Mesenchymal stem cell (in vitro differentiated cells and primary cell): ENCODE data around the gene AOPEP.

Experiments
- DNase-seq: peaks from one replicate; pipeline ENCODE4 v3.0.0-alpha.2; 2013
- H2AFZ ChIP-seq: one replicate; pipeline ENCODE4 v1.6.1; 2013; ENCODE audit warnings: low read depth, mild to moderate bottlenecking, control low read depth, inconsistent platforms, low read length, moderate library complexity
- H2AK5ac ChIP-seq: 2 replicates; pipeline ENCODE4 v1.6.1; 2013; ENCODE audit warnings: low read length, moderate library complexity, mild to moderate bottlenecking, inconsistent platforms; ENCODE audit not compliant: severe bottlenecking
- H2BK120ac ChIP-seq: one replicate; pipeline ENCODE4 v1.6.1; 2013; ENCODE audit warnings: low read depth, mild to moderate bottlenecking, inconsistent platforms, low read length, moderate library complexity
- H2BK12ac ChIP-seq, 2 experiments: one replicate each; pipeline ENCODE4 v1.6.1; 2013; ENCODE audit warnings: inconsistent platforms in 2 of 2, low read length in 2 of 2, mild to moderate bottlenecking in 2 of 2, moderate library complexity in 2 of 2, control low read depth in 1 of 2
- H2BK15ac ChIP-seq: one replicate; pipeline ENCODE4 v1.6.1; 2013; ENCODE audit warnings: mild to moderate bottlenecking, low read depth, inconsistent platforms; ENCODE audit not compliant: poor library complexity, severe bottlenecking
- H2BK5ac ChIP-seq: 2 replicates; pipeline ENCODE4 v1.6.1; 2013; ENCODE audit warnings: low read depth, mild to moderate bottlenecking, low read length, control low read depth, inconsistent platforms; ENCODE audit not compliant: poor library complexity, severe bottlenecking
- H3K14ac ChIP-seq, 2 experiments: one replicate each; pipeline ENCODE4 v1.6.1; 2013; ENCODE audit warnings: inconsistent platforms in 2 of 2, low read length in 2 of 2, control low read depth in 1 of 2, mild to moderate bottlenecking in 1 of 2, moderate library complexity in 1 of 2
- H3K18ac ChIP-seq, 2 experiments: one replicate each; pipeline ENCODE4 v1.6.1; 2013; ENCODE audit warnings: inconsistent platforms in 2 of 2, low read length in 2 of 2, control low read depth in 1 of 2, low read depth in 1 of 2, mild to moderate bottlenecking in 1 of 2
- H3K23ac ChIP-seq, 2 experiments: one replicate each; pipeline ENCODE4 v1.6.1; 2013; ENCODE audit warnings: inconsistent platforms in 2 of 2, low read length in 2 of 2, mild to moderate bottlenecking in 2 of 2, moderate library complexity in 2 of 2, control low read depth in 1 of 2
- H3K27ac ChIP-seq: 2 replicates; pipeline ENCODE4 v1.5.1; 2013; ENCODE audit warnings: mild to moderate bottlenecking, moderate library complexity, low read length, control low read depth, inconsistent platforms; ENCODE audit not compliant: poor library complexity, severe bottlenecking
- H3K27me3 ChIP-seq, 2 experiments: 2 replicates each; pipeline versions ENCODE4 v1.6.1 to v1.7.0; 2013; ENCODE audit warnings: low read length in 2 of 2, mild to moderate bottlenecking in 2 of 2, moderate library complexity in 2 of 2, control low read depth in 1 of 2, inconsistent platforms in 1 of 2; ENCODE audit not compliant: control insufficient read depth in 1 of 2, insufficient read depth in 1 of 2
- H3K36me3 ChIP-seq, 2 experiments: 2 replicates each; pipeline versions ENCODE4 v1.6.1 to v1.7.0; 2013; ENCODE audit warnings: low read length in 2 of 2, control low read depth in 1 of 2, inconsistent platforms in 1 of 2, low read depth in 1 of 2, mild to moderate bottlenecking in 1 of 2; ENCODE audit not compliant: insufficient read depth in 2 of 2, control insufficient read depth in 1 of 2
- H3K4ac ChIP-seq, 2 experiments: one replicate each; pipeline ENCODE4 v1.6.1; 2013; ENCODE audit warnings: inconsistent platforms in 2 of 2, low read length in 2 of 2, mild to moderate bottlenecking in 2 of 2, moderate library complexity in 2 of 2, control low read depth in 1 of 2, low read depth in 1 of 2
- H3K4me1 ChIP-seq: 2 replicates; pipeline ENCODE4 v1.6.1; 2013; ENCODE audit warnings: low read depth, low read length, control low read depth; ENCODE audit not compliant: control insufficient read depth, insufficient read depth
- H3K4me2 ChIP-seq: 2 replicates; pipeline ENCODE4 v1.6.1; 2013; ENCODE audit warnings: low read length, mild to moderate bottlenecking, inconsistent platforms; ENCODE audit not compliant: poor library complexity, severe bottlenecking
- H3K4me3 ChIP-seq, 2 experiments: 2 replicates each; pipeline versions ENCODE4 v1.5.1 to v1.7.0; 2013; ENCODE audit warnings: low read length in 2 of 2, mild to moderate bottlenecking in 2 of 2, control low read depth in 1 of 2, low read depth in 1 of 2; ENCODE audit not compliant: insufficient read depth in 1 of 2
- H3K79me1 ChIP-seq: replicated peaks from 2 replicates; pipeline ENCODE4 v1.6.1; 2013; ENCODE audit warnings: mild to moderate bottlenecking, control low read depth, low read length, inconsistent platforms; ENCODE audit not compliant: poor library complexity, severe bottlenecking
- H3K9ac ChIP-seq: 2 replicates; pipeline ENCODE4 v1.7.0; 2013; ENCODE audit warnings: mild to moderate bottlenecking, low read length, moderate library complexity
- H3K9me3 ChIP-seq: 2 replicates; pipeline ENCODE4 v1.7.0; 2013; ENCODE audit warnings: mild to moderate bottlenecking, low read length; ENCODE audit not compliant: control insufficient read depth
- H4K8ac ChIP-seq: one replicate; pipeline ENCODE4 v1.6.1; 2013; ENCODE audit warnings: inconsistent platforms, mild to moderate bottlenecking, low read length, moderate library complexity
- H4K91ac ChIP-seq: one replicate; pipeline ENCODE4 v1.6.1; 2013; ENCODE audit warnings: mild to moderate bottlenecking, low read length, inconsistent platforms
- WGBS: methylation state at CpG from one replicate; pipeline ENCODE4 v1.1.7; 2013; ENCODE audit warnings: mixed read lengths; 5-methylcytosine and 5-hydroxymethylcytosine counted together

AOPEP gene

GRCh38 chr9:95131023-95131943 is 404.8 kb downstream of the AOPEP start:
- peaks cover 18% of the 10 kb centered on the region for H3K4me1 ChIP-seq
- DNase-seq: peak; percentile 74
- no peak overlapping the region for H2BK120ac ChIP-seq
- no peaks in the 10 kb centered on the region for H3K9me3 ChIP-seq
- H3K4ac ChIP-seq: no peak overlapping the region
- H2BK15ac ChIP-seq: no peak overlapping the region
- H2AFZ ChIP-seq: no peak overlapping the region
- H3K9ac ChIP-seq: no peak overlapping the region
- no peak overlapping the region for H3K14ac ChIP-seq
- H2BK5ac ChIP-seq: no peak overlapping the region
- H3K18ac ChIP-seq: peak overlapping the region in 1 of 2 experiments; percentile 58
- H3K27me3 ChIP-seq: no peaks in the 10 kb centered on the region
- H4K91ac ChIP-seq: peak overlapping the region; percentile 52
- 35% methylated on average over 7 of the region's 7 CpGs for WGBS
- no peak overlapping the region for H3K4me2 ChIP-seq
- no peak overlapping the region for H3K27ac ChIP-seq
- no peak overlapping the region for H3K23ac ChIP-seq
- H3K36me3 ChIP-seq: no peaks in the 10 kb centered on the region
- peak overlapping the region in 1 of 2 experiments; percentile 3 for H2BK12ac ChIP-seq
- H3K4me3 ChIP-seq: no peak overlapping the region
- peak overlapping the region; percentile 66 for H4K8ac ChIP-seq
- no peaks in the 10 kb centered on the region for H3K79me1 ChIP-seq
- no peak overlapping the region for H2AK5ac ChIP-seq

- peak overlapping the region in 1 of 2 experiments; percentile 33 for H3K4ac ChIP-seq
- H3K27ac ChIP-seq: no peak overlapping the region
- no peak overlapping the region for H3K9ac ChIP-seq
- H3K4me3 ChIP-seq: no peak overlapping the region
- H3K79me1 ChIP-seq: no peaks in the 10 kb centered on the region
- 60% methylated on average over 13 of the region's 17 CpGs for WGBS
- peak; percentile 77 for DNase-seq
- H3K36me3 ChIP-seq: peaks cover 0 to 6% of the 10 kb centered on the region in 2 experiments
- H4K8ac ChIP-seq: no peak overlapping the region
- H3K9me3 ChIP-seq: no peaks in the 10 kb centered on the region
- H2BK5ac ChIP-seq: no peak overlapping the region
- no peaks in the 10 kb centered on the region for H3K27me3 ChIP-seq
- H3K4me1 ChIP-seq: peaks cover 17% of the 10 kb centered on the region
- H4K91ac ChIP-seq: no peak overlapping the region
- no peak overlapping the region for H3K23ac ChIP-seq
- H2BK15ac ChIP-seq: no peak overlapping the region
- no peak overlapping the region for H2BK120ac ChIP-seq
- no peak overlapping the region for H3K14ac ChIP-seq
- H2AK5ac ChIP-seq: no peak overlapping the region
- H2AFZ ChIP-seq: no peak overlapping the region
- H2BK12ac ChIP-seq: peak overlapping the region in 1 of 2 experiments; percentile 35
- H3K4me2 ChIP-seq: no peak overlapping the region
- H3K18ac ChIP-seq: no peak overlapping the region
Measured at GRCh38 chr9:95132366-95133324, 406.1 kb downstream of the AOPEP start.

- no peak overlapping the region for H4K91ac ChIP-seq
- no peak overlapping the region for H2AFZ ChIP-seq
- H3K4me2 ChIP-seq: no peak overlapping the region
- WGBS: 50% methylated on average over 4 of the region's 4 CpGs
- no peaks in the 10 kb centered on the region for H3K79me1 ChIP-seq
- H3K9ac ChIP-seq: no peak overlapping the region
- H3K14ac ChIP-seq: no peak overlapping the region
- no peak overlapping the region for H4K8ac ChIP-seq
- H2AK5ac ChIP-seq: no peak overlapping the region
- H2BK120ac ChIP-seq: no peak overlapping the region
- H3K4ac ChIP-seq: no peak overlapping the region
- no peak overlapping the region for H3K4me3 ChIP-seq
- H3K4me1 ChIP-seq: peaks cover 17% of the 10 kb centered on the region
- H3K9me3 ChIP-seq: no peaks in the 10 kb centered on the region
- H3K23ac ChIP-seq: no peak overlapping the region
- no peaks in the 10 kb centered on the region for H3K27me3 ChIP-seq
- H3K36me3 ChIP-seq: peaks cover 0 to 12% of the 10 kb centered on the region in 2 experiments
- DNase-seq: no peak
- H2BK15ac ChIP-seq: no peak overlapping the region
- H2BK5ac ChIP-seq: no peak overlapping the region
- H3K18ac ChIP-seq: no peak overlapping the region
- no peak overlapping the region for H2BK12ac ChIP-seq
- no peak overlapping the region for H3K27ac ChIP-seq
Measured at GRCh38 chr9:95133325-95133705, 406.8 kb downstream of the AOPEP start.

GRCh38 chr9:95134457-95134881 is 408.0 kb downstream of the AOPEP start:
- Histone ChIP-seq H2BK12ac (no peak overlapping the region), H3K4me2 (no peak overlapping the region), H2AK5ac (peak overlapping the region; percentile 57), H2BK5ac (no peak overlapping the region), H3K4me3 (no peak overlapping the region), H4K8ac (no peak overlapping the region), H3K4ac (no peak overlapping the region), H3K27ac (no peak overlapping the region), H2AFZ (no peak overlapping the region), H3K9me3 (no peaks in the 10 kb centered on the region), H4K91ac (peak overlapping the region; percentile 71), H3K14ac (no peak overlapping the region), H3K36me3 (peaks cover 0 to 16% of the 10 kb centered on the region in 2 experiments), H3K18ac (peak overlapping the region; percentile 16 to 28), H2BK120ac (no peak overlapping the region), H3K9ac (no peak overlapping the region), H3K79me1 (no peaks in the 10 kb centered on the region), H3K23ac (no peak overlapping the region), H2BK15ac (no peak overlapping the region), H3K27me3 (no peaks in the 10 kb centered on the region), H3K4me1 (peaks cover 18% of the 10 kb centered on the region)
- WGBS: 96% methylated on average over 9 of the region's 9 CpGs
- no peak for DNase-seq
